Breast epithelium (tissue), 4 donors: ENCODE measurements around the gene RAB5IF. TPM values are rescaled to one million over a fixed set of nuclear protein-coding genes. Genes with fewer than 3 reads are reported as not detected.
"Not testable (repeated sequence)": the region's sequence is repeated elsewhere in the genome, so short reads cannot be mapped to it uniquely, and the experiment has no call there.

Experiments used
- DNase-seq, 2 donors: peaks; one replicate each; pipeline ENCODE4 v3.0.0-alpha.2; 2019; ENCODE audit warnings: low spot score in 2 of 2
- H3K27ac ChIP-seq, 2 donors: fragments of 200-600 bp; sonication (generic) in 1 of 2; one replicate each; pipeline ENCODE4 v1.5.1; 2016 to 2019; ENCODE audit warnings: mild to moderate bottlenecking in 1 of 2
- H3K27me3 ChIP-seq, 2 donors: fragments of 200-600 bp; sonication (generic) in 1 of 2; one replicate each; pipeline versions ENCODE4 v1.5.1 to v1.6.0; 2017 to 2019; ENCODE audit warnings: control low read depth in 1 of 2, mild to moderate bottlenecking in 1 of 2
- H3K36me3 ChIP-seq: fragments of 200-600 bp; one replicate; pipeline ENCODE4 v1.5.1; 2019
- H3K4me1 ChIP-seq, 2 donors: fragments of 200-600 bp; sonication (generic); one replicate each; pipeline ENCODE4 v1.5.1; 2016 to 2019; ENCODE audit warnings: control low read depth in 1 of 2
- H3K4me3 ChIP-seq, 3 donors: fragments of 200-600 bp; sonication (generic); 1 replicate in 2 of 3; 2 replicates in 1 of 3; pipeline ENCODE4 v1.5.1; 2016 to 2019; ENCODE audit warnings: mild to moderate bottlenecking in 3 of 3, moderate library complexity in 2 of 3
- H3K9me3 ChIP-seq, 2 donors: fragments of 200-600 bp; sonication (generic) in 1 of 2; one replicate each; pipeline ENCODE4 v1.5.1; 2016 to 2019; ENCODE audit warnings: control low read depth in 1 of 2
- CTCF ChIP-seq, 3 donors: fragments of 450-650 bp; IDR thresholded peaks; one replicate each; pipeline ENCODE4 v1.5.1; 2016 to 2017; ENCODE audit warnings: antibody characterized with exemption in 3 of 3, mild to moderate bottlenecking in 3 of 3, moderate library complexity in 3 of 3
- POLR2A ChIP-seq: fragments of 450-650 bp; IDR thresholded peaks from one replicate; pipeline ENCODE4 v1.6.1; 2016; ENCODE audit warnings: antibody characterized with exemption, mild to moderate bottlenecking, moderate library complexity
- POLR2AphosphoS5 ChIP-seq, 3 donors: sonication (generic); formaldehyde crosslinking; IDR thresholded peaks; one replicate each; pipeline ENCODE4 v1.6.1; 2017; ENCODE audit warnings: antibody characterized with exemption in 3 of 3
- intact Hi-C: fragments of 100-400 bp; cut with DNase I; formaldehyde crosslinking; loops from one replicate; pipeline ENCODE4 v1.15.1; 2023; ENCODE audit warnings: low total_unique reads
- total RNA-seq, 3 donors: library from RNA; depleted of rRNA; stranded (reverse); fragments of >200 nt; gene quantifications; one replicate each; pipeline ENCODE4 v1.1.0, GENCODE V29; 2016

RAB5IF gene
- total RNA-seq, 3 donors from 2014 or later = 70.2 to 79.9 (median 77.7) TPM

GRCh38 chr20:36604952-36605398 is 604 bp upstream of the RAB5IF start:
- Histone ChIP-seq H3K27me3 (no peaks in the 10 kb centered on the region), H3K4me3 (peak overlapping the region; percentile 78 to 99 (median 97)), H3K9me3 (no peaks in the 10 kb centered on the region), H3K4me1 (peaks cover 0 to 8% of the 10 kb centered on the region in 2 donors), H3K36me3 (no peaks in the 10 kb centered on the region), H3K27ac (peak overlapping the region; percentile 80 to 92)
- TF ChIP-seq CTCF (IDR thresholded peaks at IDR 0.05) (no peak), POLR2A (no peak), POLR2AphosphoS5 (IDR thresholded peaks at IDR 0.05) (no peak)
- intact Hi-C loops = no loop called here
- peak in 1 of 2 donors; percentile 26 for DNase-seq

- no peak for DNase-seq
- intact Hi-C loops = no loop called here
- peak overlapping the region; percentile 78 to 99 (median 97) for H3K4me3 ChIP-seq
- no peak for TF ChIP-seq POLR2AphosphoS5 (IDR thresholded peaks at IDR 0.05)
- no peak for TF ChIP-seq CTCF (IDR thresholded peaks at IDR 0.05)
- TF ChIP-seq POLR2A = no peak
- peak overlapping the region; percentile 80 to 92 for H3K27ac ChIP-seq
- H3K4me1 ChIP-seq = peaks cover 0 to 8% of the 10 kb centered on the region in 2 donors
- no peaks in the 10 kb centered on the region for H3K9me3 ChIP-seq
- H3K27me3 ChIP-seq = no peaks in the 10 kb centered on the region
- H3K36me3 ChIP-seq = no peaks in the 10 kb centered on the region
Measured at GRCh38 chr20:36606158-36607066, 833 bp downstream of the RAB5IF start.

- Histone ChIP-seq H3K36me3 (no peaks in the 10 kb centered on the region), H3K27me3 (no peaks in the 10 kb centered on the region), H3K27ac (no peak overlapping the region), H3K4me1 (peaks cover 0 to 8% of the 10 kb centered on the region in 2 donors), H3K4me3 (no peak overlapping the region), H3K9me3 (no peaks in the 10 kb centered on the region)
- intact Hi-C loops = no loop called here
- TF ChIP-seq POLR2AphosphoS5 (IDR thresholded peaks at IDR 0.05) (no peak), CTCF (IDR thresholded peaks at IDR 0.05) (no peak)
- DNase-seq = no peak
Measured at GRCh38 chr20:36607586-36608387, 2.2 kb downstream of the RAB5IF start.

- H3K27me3 ChIP-seq, H3K9me3 ChIP-seq, H3K27ac ChIP-seq, DNase-seq, H3K4me1 ChIP-seq, H3K4me3 ChIP-seq, H3K36me3 ChIP-seq, intact Hi-C loops: not testable (repeated sequence)
Measured at GRCh38 chr20:36608388-36608728, 2.8 kb downstream of the RAB5IF start.

GRCh38 chr20:36611625-36612024 is 6.0 kb downstream of the RAB5IF start:
- H3K36me3 ChIP-seq = no peaks in the 10 kb centered on the region
- H3K27ac ChIP-seq = no peak overlapping the region
- H3K4me1 ChIP-seq = peaks cover 0 to 8% of the 10 kb centered on the region in 2 donors
- H3K4me3 ChIP-seq = no peak overlapping the region
- no peaks in the 10 kb centered on the region for H3K27me3 ChIP-seq
- DNase-seq = no peak
- no peaks in the 10 kb centered on the region for H3K9me3 ChIP-seq
- no peak for TF ChIP-seq POLR2A
- no peak for TF ChIP-seq POLR2AphosphoS5 (IDR thresholded peaks at IDR 0.05)
- TF ChIP-seq CTCF (IDR thresholded peaks at IDR 0.05) = no peak
- intact Hi-C loops = no loop called here
